K562 (cell line): ENCODE results near the gene SUCLG1. TPM values are rescaled to one million over a fixed set of nuclear protein-coding genes. Genes with fewer than 3 reads are reported as not detected.
A peak's percentile ranks its signal among the peaks of the same experiment; 100 is the strongest.

Source experiments
- CREB5 ChIP-seq: fragments of 250-450 bp; sonication (Bioruptor Pico); IDR thresholded peaks from 2 replicates; pipeline ENCODE4 v1.5.0; 2020; ENCODE audit warnings: mild to moderate bottlenecking
- CTCF ChIP-seq, 3 experiments: IDR thresholded peaks in 2 of 3; conservative IDR thresholded peaks in 1 of 3; 2 replicates each; pipeline ENCODE4 v1.5.1; 2011 to 2012; ENCODE audit warnings: low read length in 3 of 3, mild to moderate bottlenecking in 3 of 3, control low read depth in 2 of 3, improper control_type of control experiment in 1 of 3, inconsistent platforms in 1 of 3, low read depth in 1 of 3, mixed read lengths in 1 of 3, moderate library complexity in 1 of 3; ENCODE audit not compliant: insufficient read depth in 2 of 3
- EP400 ChIP-seq: fragments of 450-650 bp; IDR thresholded peaks from 2 replicates; pipeline ENCODE4 v1.6.1; 2017; ENCODE audit warnings: antibody characterized with exemption, mild to moderate bottlenecking, moderate library complexity
- EWSR1 ChIP-seq: fragments of 450-650 bp; IDR thresholded peaks from 2 replicates; pipeline ENCODE4 v1.6.1; 2018; ENCODE audit warnings: borderline replicate concordance, mild to moderate bottlenecking, low read depth, moderate library complexity; ENCODE audit not compliant: partially characterized antibody
- GABPB2 ChIP-seq: fragments of 250-450 bp; sonication (Bioruptor Pico); conservative IDR thresholded peaks from 2 replicates; pipeline ENCODE4 v1.5.1; 2021; ENCODE audit warnings: mild to moderate bottlenecking
- GATAD2A ChIP-seq: fragments of 450-650 bp; IDR thresholded peaks from 2 replicates; pipeline ENCODE4 v1.6.1; 2017
- HES1 ChIP-seq: fragments of 450-650 bp; IDR thresholded peaks from 2 replicates; pipeline ENCODE4 v1.6.1; 2016; ENCODE audit warnings: low read depth, mild to moderate bottlenecking, moderate library complexity
- ILF3 ChIP-seq: fragments of 450-650 bp; IDR thresholded peaks from 2 replicates; pipeline ENCODE4 v1.6.1; 2018; ENCODE audit warnings: antibody characterized with exemption, mild to moderate bottlenecking, moderate library complexity, borderline replicate concordance
- MAX ChIP-seq: sonication (generic); formaldehyde crosslinking; IDR thresholded peaks from 2 replicates; pipeline ENCODE4 v1.9.0; 2022; ENCODE audit warnings: mild to moderate bottlenecking, missing genetic modification reagents
- MBD2 ChIP-seq: sonication (generic); IDR thresholded peaks from 2 replicates; pipeline ENCODE4 v1.6.1; 2016; ENCODE audit warnings: low read depth, borderline replicate concordance
- NCOR1 ChIP-seq: fragments of 450-650 bp; IDR thresholded peaks from 2 replicates; pipeline ENCODE4 v1.6.1; 2016; ENCODE audit warnings: mild to moderate bottlenecking, moderate library complexity
- NRF1 ChIP-seq, 2 experiments: fragments of 450-650 bp; IDR thresholded peaks in 1 of 2; conservative IDR thresholded peaks in 1 of 2; 2 replicates each; pipeline ENCODE4 v1.6.1; 2014; ENCODE audit warnings: mild to moderate bottlenecking in 2 of 2
- POLR2AphosphoS5 ChIP-seq: IDR thresholded peaks from 2 replicates; pipeline ENCODE4 v1.6.1; 2011; ENCODE audit warnings: mild to moderate bottlenecking, low read depth, low read length, moderate library complexity; ENCODE audit not compliant: control insufficient read depth, insufficient read depth
- RHOXF2B ChIP-seq: fragments of 250-450 bp; sonication (Bioruptor Pico); conservative IDR thresholded peaks from 2 replicates; pipeline ENCODE4 v1.5.1; 2021
- SIX5 ChIP-seq, 2 experiments: IDR thresholded peaks; 2 replicates each; pipeline ENCODE4 v1.6.1; 2011; ENCODE audit warnings: low read length in 2 of 2, borderline replicate concordance in 1 of 2, low read depth in 1 of 2, mild to moderate bottlenecking in 1 of 2, moderate library complexity in 1 of 2; ENCODE audit not compliant: insufficient read depth in 1 of 2
- TBL1XR1 ChIP-seq, 2 experiments: IDR thresholded peaks; 2 replicates each; pipeline ENCODE4 v1.6.1; 2012; ENCODE audit warnings: improper control_type of control experiment in 2 of 2, low read length in 2 of 2, mild to moderate bottlenecking in 1 of 2
- TEAD1 ChIP-seq, 2 experiments: fragments of 450-650 bp in 1 of 2; sonication (generic) in 1 of 2; formaldehyde crosslinking; IDR thresholded peaks; 2 replicates each; pipeline versions ENCODE4 v1.4.0 to v1.8.0; 2020 to 2022; ENCODE audit warnings: mild to moderate bottlenecking in 2 of 2, missing genetic modification reagents in 1 of 2
- ZBTB49 ChIP-seq: sonication (generic); formaldehyde crosslinking; IDR thresholded peaks from 2 replicates; pipeline ENCODE4 v1.8.0; 2022; ENCODE audit warnings: missing genetic modification reagents, mild to moderate bottlenecking, borderline replicate concordance
- ZC3H11A ChIP-seq: IDR thresholded peaks from 2 replicates; pipeline ENCODE4 v1.6.1; 2012; ENCODE audit warnings: low read depth, low read length, improper control_type of control experiment
- polyA plus RNA-seq, 8 experiments: library from polyadenylated mRNA; depleted of rRNA in 4 of 8; stranded (reverse) in 5 of 8; unstranded in 3 of 8; fragments of >200 nt; fragmentation: Nextera tagmentation in 2 of 8; fragmentation: Illumina TruSeq in 1 of 8; extraction: Ambion mirVana in 2 of 8; extraction: Trizol in 1 of 8; gene quantifications; 2 replicates each; pipeline versions ENCODE4 v1.2.1 to v1.2.3, GENCODE V29; 2011 to 2014; ENCODE audit warnings: inconsistent platforms in 1 of 8, missing spikeins in 1 of 8
- total RNA-seq, 7 experiments: library from RNA; depleted of rRNA in 6 of 7; stranded (reverse); fragments of >200 nt in 6 of 7; fragmentation: Illumina TruSeq in 2 of 7; extraction: Trizol in 2 of 7; gene quantifications; 2 replicates each; pipeline versions ENCODE4 v1.2.1 to v1.2.3, GENCODE V29; 2011 to 2021; ENCODE audit warnings: low replicate concordance in 1 of 7

SUCLG1 gene
- total and polyA plus RNA-seq, 9 of the 15 experiments (the other 6 are each of a cell fraction or from before 2014, with no cell fraction given): 90.5 to 325 (median 115) TPM

- TF ChIP-seq TEAD1 (CRISPR knock-in tag; IDR thresholded peaks at IDR 0.05) (peak in 1 of 2 experiments; percentile 16; a peak in 1 of 4 replicates), RHOXF2B (CRISPR knock-in tag) (no peak), GATAD2A (no peak), HES1 (no peak), MBD2 (peak; percentile 71), MAX (CRISPR knock-in tag) (no peak; the same call in 1 of the 2 replicates), NRF1 (conservative IDR thresholded peaks at IDR 0.05 in 1 of 2, IDR thresholded peaks at IDR 0.05 in 1 of 2) (peak; percentile 52 to 62; a peak in 3 of 4 replicates), NCOR1 (no peak), ZC3H11A (no peak), EP400 (peak; percentile 82), ILF3 (no peak), SIX5 (IDR thresholded peaks at IDR 0.05; ENCODE audit: borderline replicate concordance in 1 of 2, insufficient read depth in 1 of 2, low read depth in 1 of 2, low read length in 2 of 2) (peak; percentile 61 to 77; a peak in 3 of 4 replicates), CTCF (IDR thresholded peaks at IDR 0.05 in 2 of 3, conservative IDR thresholded peaks at IDR 0.05 in 1 of 3; ENCODE audit: insufficient read depth in 2 of 3, low read depth in 1 of 3, low read length in 3 of 3) (no peak), POLR2AphosphoS5 (peak; percentile 56; the same call in 1 of the 2 replicates), ZBTB49 (no peak), GABPB2 (CRISPR knock-in tag) (no peak), TBL1XR1 (IDR thresholded peaks at IDR 0.05; ENCODE audit: low read length in 2 of 2) (no peak), CREB5 (CRISPR knock-in tag) (no peak), EWSR1 (no peak)
These were observed at the start of gene SUCLG1 (continued) for GRCh38 chr2:84459018-84459943.
